Fibroblast of lung (primary cell): ENCODE results near the gene ARRDC2.

Source experiments
- CTCF ChIP-seq, 2 donors: IDR thresholded peaks in 1 of 2; conservative IDR thresholded peaks in 1 of 2; 1 replicate in 1 of 2; 2 replicates in 1 of 2; pipeline ENCODE4 v1.5.1; 2011 to 2012; ENCODE audit warnings: low read length in 2 of 2, control low read depth in 1 of 2, inconsistent platforms in 1 of 2, low read depth in 1 of 2, mild to moderate bottlenecking in 1 of 2
- EZH2 ChIP-seq: IDR thresholded peaks from 2 replicates; pipeline ENCODE4 v1.5.1; 2012; ENCODE audit warnings: low read length, control low read depth, mild to moderate bottlenecking; ENCODE audit errors: missing control alignments

GRCh38 chr19:17975032-17975431, 32.9 kb upstream of the ARRDC2 start:
- TF ChIP-seq EZH2 (no peak), CTCF (conservative IDR thresholded peaks at IDR 0.05 in 1 of 2, IDR thresholded peaks at IDR 0.05 in 1 of 2; ENCODE audit: low read depth in 1 of 2, low read length in 2 of 2) (no peak)
